Endothelial cell of umbilical vein (primary cell): ENCODE results near the gene LITAFD. TPM values are rescaled to one million over a fixed set of nuclear protein-coding genes. Genes with fewer than 3 reads are reported as not detected.

Experiments used
- BruUV-seq: library from RNA; stranded (reverse); fragments of 400-500 nt; replicated peaks from 2 replicates; lab custom pipeline; 2021; lab: Mats Ljungman, UMichigan
- CTCF ChIA-PET: fragments of 300-600, 350-600 bp; sonication (Branson Sonifier 250); formaldehyde crosslinking; loops from one replicate; lab custom pipeline; 2021; ENCODE audit warnings: antibody characterized with exemption, inconsistent platforms; lab: Charles Lee
- POLR2A ChIA-PET: fragments of 300-600, 350-600 bp; sonication (Branson Sonifier 250); formaldehyde crosslinking; loops from one replicate; lab custom pipeline; 2021; ENCODE audit warnings: antibody characterized with exemption, inconsistent platforms; lab: Charles Lee
- DNase-seq: peaks from one replicate; pipeline ENCODE4 v3.0.0-alpha.2; 2011; ENCODE audit warnings: low read depth, low spot score
- FAIRE-seq: peaks from 2 replicates; lab custom pipeline; 2011; peaks lifted over from hg19 to GRCh38; lab: Jason Lieb, UNC
- H2AFZ ChIP-seq: 2 replicates; pipeline ENCODE4 v1.6.0; 2012; ENCODE audit warnings: low read depth, low read length, control low read depth, inconsistent platforms
- H3K27ac ChIP-seq: 2 replicates; pipeline ENCODE4 v1.5.1; 2011; ENCODE audit warnings: low read depth, mild to moderate bottlenecking, control low read depth, low read length, moderate library complexity; ENCODE audit not compliant: insufficient read depth
- H3K27me3 ChIP-seq, 2 experiments: 2 replicates each; pipeline versions ENCODE4 v1.6.0 to v1.6.1; 2011; ENCODE audit warnings: low read length in 2 of 2, mixed read lengths in 1 of 2; ENCODE audit not compliant: control insufficient read depth in 2 of 2, insufficient read depth in 2 of 2
- H3K36me3 ChIP-seq, 2 experiments: 2 replicates in 1 of 2; 3 replicates in 1 of 2; pipeline ENCODE4 v1.5.1; 2011; ENCODE audit warnings: low read length in 2 of 2, mild to moderate bottlenecking in 1 of 2, moderate library complexity in 1 of 2; ENCODE audit not compliant: control insufficient read depth in 2 of 2, insufficient read depth in 2 of 2; ENCODE audit errors: extremely low read depth in 1 of 2
- H3K4me1 ChIP-seq: 3 replicates; pipeline ENCODE4 v1.5.1; 2011; ENCODE audit warnings: mild to moderate bottlenecking, low read length; ENCODE audit not compliant: control insufficient read depth, insufficient read depth; ENCODE audit errors: extremely low read depth
- H3K4me2 ChIP-seq: 2 replicates; pipeline ENCODE4 v1.6.1; 2011; ENCODE audit warnings: low read length, control low read depth, mixed read lengths; ENCODE audit not compliant: insufficient read depth
- H3K4me3 ChIP-seq, 3 experiments: fragments of 200-600 bp in 1 of 3; sonication (generic), shearing (Covaris generic) in 1 of 3; replicated peaks in 1 of 3; 2 replicates each; pipeline ENCODE4 v1.5.1; 2011 to 2016; ENCODE audit warnings: control low read depth in 3 of 3, low read length in 3 of 3, mild to moderate bottlenecking in 2 of 3, inconsistent platforms in 1 of 3, low read depth in 1 of 3, moderate library complexity in 1 of 3; ENCODE audit not compliant: insufficient read depth in 1 of 3
- H3K79me2 ChIP-seq: 2 replicates; pipeline ENCODE4 v1.6.0; 2012; ENCODE audit warnings: low read length, inconsistent platforms; ENCODE audit not compliant: control insufficient read depth, insufficient read depth
- H3K9ac ChIP-seq: replicated peaks from 2 replicates; pipeline ENCODE3; 2011; ENCODE audit warnings: low read length, control low read depth; ENCODE audit not compliant: insufficient read depth; ENCODE audit errors: extremely low read depth
- H3K9me1 ChIP-seq: replicated peaks from 3 replicates; pipeline ENCODE4 v1.6.0; 2011; ENCODE audit warnings: mild to moderate bottlenecking, low read length; ENCODE audit not compliant: control insufficient read depth, insufficient read depth; ENCODE audit errors: extremely low read depth
- H3K9me3 ChIP-seq: replicated peaks from 2 replicates; pipeline ENCODE4 v1.5.1; 2012; ENCODE audit warnings: low read length, inconsistent platforms; ENCODE audit not compliant: control insufficient read depth, insufficient read depth
- H4K20me1 ChIP-seq: replicated peaks from 2 replicates; pipeline ENCODE3; 2011; ENCODE audit warnings: mild to moderate bottlenecking, low read length; ENCODE audit not compliant: control insufficient read depth, insufficient read depth; ENCODE audit errors: extremely low read depth
- CTCF ChIP-seq, 2 donors: IDR thresholded peaks; 1 replicate in 1 of 2; 2 replicates in 1 of 2; pipeline ENCODE4 v1.5.1; 2011; ENCODE audit warnings: low read length in 2 of 2, mild to moderate bottlenecking in 2 of 2, moderate library complexity in 2 of 2, control low read depth in 1 of 2, inconsistent platforms in 1 of 2, low read depth in 1 of 2; ENCODE audit not compliant: insufficient read depth in 1 of 2; ENCODE audit errors: extremely low read depth in 1 of 2
- EZH2 ChIP-seq: IDR thresholded peaks from 2 replicates; pipeline ENCODE4 v1.6.1; 2012; ENCODE audit warnings: borderline replicate concordance, low read depth, mild to moderate bottlenecking, moderate library complexity, low read length, inconsistent platforms; ENCODE audit not compliant: severe bottlenecking
- FOS ChIP-seq: IDR thresholded peaks from 2 replicates; pipeline ENCODE4 v1.6.1; 2011; ENCODE audit warnings: mild to moderate bottlenecking, low read length, moderate library complexity, borderline replicate concordance; ENCODE audit not compliant: insufficient read depth
- JUN ChIP-seq: IDR thresholded peaks from 2 replicates; pipeline ENCODE4 v1.6.1; 2011; ENCODE audit warnings: borderline replicate concordance, low read depth; ENCODE audit not compliant: insufficient read length, insufficient read depth
- MAX ChIP-seq: IDR thresholded peaks from 2 replicates; pipeline ENCODE4 v1.6.1; 2011; ENCODE audit not compliant: insufficient read depth, insufficient read length
- MYC ChIP-seq: IDR thresholded peaks from one replicate; pipeline ENCODE4 v1.6.1; 2011; ENCODE audit warnings: mild to moderate bottlenecking, low read depth, low read length
- dilution Hi-C: fragments of 300-500 bp; cut with MboI; formaldehyde crosslinking; loops from one replicate; pipeline ENCODE4 v1.15.0; 2019; ENCODE audit warnings: low sequenced_read_pairs; ENCODE audit not compliant: extremely low pct_ligation_motif_present
- intact Hi-C: fragments of 100-400 bp; cut with micrococcal nuclease; formaldehyde crosslinking; loops from one replicate; pipeline ENCODE4 v1.10.0; 2022
- polyA plus RNA-seq, 4 experiments: library from polyadenylated mRNA; depleted of rRNA in 3 of 4; stranded (reverse) in 3 of 4; unstranded in 1 of 4; fragments of >200 nt; gene quantifications; 2 replicates each; pipeline versions ENCODE4 v1.2.1 to v1.2.3, GENCODE V29; 2011 to 2012; ENCODE audit warnings: missing spikeins in 1 of 4
- total RNA-seq: library from RNA; stranded (reverse); gene quantifications from 2 replicates; pipeline ENCODE4 v1.2.3, GENCODE V29; 2021

Gene LITAFD
- total and polyA plus RNA-seq, 2 donors (not counting 3 experiments of a cell fraction or from before 2014, with no cell fraction given), result not detected

DNA sequence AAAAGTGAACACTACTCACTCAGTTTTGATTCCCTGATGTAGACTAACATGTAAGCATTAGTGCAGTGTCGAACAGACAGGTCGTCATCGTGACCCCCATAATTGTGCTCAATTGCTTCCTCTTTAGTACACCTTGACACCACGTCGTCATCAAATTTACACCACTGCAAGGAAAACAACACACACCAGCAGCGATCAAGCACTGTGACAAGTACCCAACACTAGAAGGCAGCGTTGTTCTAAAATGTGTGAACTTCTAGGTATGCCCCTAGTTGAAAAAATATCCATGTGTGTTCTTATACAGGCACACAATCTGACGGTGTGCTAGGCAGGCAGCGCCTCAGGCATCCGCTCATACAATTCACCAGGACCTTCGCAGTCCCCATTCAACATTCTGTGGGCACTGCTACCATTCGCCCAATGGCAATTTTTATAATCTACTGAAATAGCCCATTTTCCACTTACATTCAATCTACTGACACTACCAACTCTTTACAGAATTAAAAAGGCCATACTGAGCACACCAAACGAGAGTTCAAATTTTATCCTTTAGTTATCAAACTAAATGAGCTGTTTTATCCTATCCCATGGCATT lies 23.1 kb downstream of the LITAFD start:
- Histone ChIP-seq H3K27ac (no peak overlapping the region), H3K27me3 (no peaks in the 10 kb centered on the region), H2AFZ (no peak overlapping the region), H3K36me3 (peaks cover 46 to 52% of the 10 kb centered on the region in 2 experiments), H3K79me2 (peaks cover 3% of the 10 kb centered on the region), H3K4me3 (no peak overlapping the region), H3K9ac (no peak overlapping the region), H3K9me1 (no peaks in the 10 kb centered on the region), H3K4me1 (no peaks in the 10 kb centered on the region), H3K4me2 (no peak overlapping the region), H4K20me1 (no peaks in the 10 kb centered on the region), H3K9me3 (no peaks in the 10 kb centered on the region)
- intact Hi-C loops, result loop anchor here (1.0 to 5.0 kb wide), 4 partner anchors 103 to 1277 kb away; partner anchors contain the start of genes GRIN2A and HAPSTR1
- dilution Hi-C loops, result no loop called here
- CTCF ChIA-PET, result interaction anchor here (1.2 to 1.4 kb wide), 2 partner anchors 10 to 104 kb away, joined by 3 to 8 read pairs; no protein-coding TSS in a partner anchor
- FAIRE-seq (peak; percentile 64), DNase-seq (peak; percentile 42)
- TF ChIP-seq MAX (no peak), CTCF (IDR thresholded peaks at IDR 0.05; ENCODE audit: extremely low read depth in 1 of 2, insufficient read depth in 1 of 2, low read depth in 1 of 2, low read length in 2 of 2) (peak; percentile 27 to 50), MYC (no peak), JUN (no peak), EZH2 (no peak), FOS (no peak)
- no TSS peak for BruUV-seq
- POLR2A ChIA-PET, result no interaction called here
